GM23338 (cell line): ENCODE measurements around the gene GABRR2. TPM values are rescaled to one million over a fixed set of nuclear protein-coding genes. Genes with fewer than 3 reads are reported as not detected.

Source experiments
- ATAC-seq: fragments of 200-7000 bp; cut with Tn5 transposase; 3 replicates; pipeline ENCODE4 v1.9.1; 2020
- DNase-seq: peaks from one replicate; pipeline ENCODE4 v3.0.0-alpha.2; 2015; ENCODE audit warnings: low spot score
- H2AFZ ChIP-seq: fragments of 200-600 bp; sonication (generic); 2 replicates; pipeline ENCODE4 v1.8.0; 2016; ENCODE audit warnings: antibody characterized with exemption, mild to moderate bottlenecking, moderate library complexity
- H3F3A ChIP-seq: fragments of 200-600 bp; sonication (generic); replicated peaks from 2 replicates; pipeline ENCODE4 v1.8.0; 2017; ENCODE audit warnings: antibody characterized with exemption, mixed run types, low read depth
- H3K27ac ChIP-seq: fragments of 200-600 bp; sonication (generic); 2 replicates; pipeline ENCODE4 v1.6.1; 2016; ENCODE audit warnings: low read depth
- H3K27me3 ChIP-seq: fragments of 200-600 bp; sonication (generic); 2 replicates; pipeline ENCODE4 v1.8.0; 2016; ENCODE audit warnings: mild to moderate bottlenecking, mixed run types, moderate library complexity; ENCODE audit not compliant: insufficient read depth
- H3K36me3 ChIP-seq: fragments of 200-600 bp; sonication (generic); 2 replicates; pipeline ENCODE4 v1.8.0; 2016; ENCODE audit warnings: mild to moderate bottlenecking; ENCODE audit not compliant: insufficient read depth
- H3K4me1 ChIP-seq: fragments of 200-600 bp; sonication (generic); 2 replicates; pipeline ENCODE4 v1.8.0; 2016; ENCODE audit warnings: mild to moderate bottlenecking, moderate library complexity; ENCODE audit not compliant: insufficient read depth
- H3K4me2 ChIP-seq: fragments of 200-600 bp; sonication (generic); 2 replicates; pipeline ENCODE4 v1.7.1; 2017; ENCODE audit warnings: mixed run types
- H3K4me3 ChIP-seq: fragments of 200-600 bp; sonication (generic); 2 replicates; pipeline ENCODE4 v1.6.1; 2016; ENCODE audit warnings: mixed run types
- H3K79me2 ChIP-seq: fragments of 200-600 bp; sonication (generic); replicated peaks from 2 replicates; pipeline ENCODE4 v1.8.0; 2017; ENCODE audit warnings: mild to moderate bottlenecking; ENCODE audit not compliant: insufficient read depth
- H3K9me2 ChIP-seq: fragments of 200-600 bp; sonication (generic); 2 replicates; pipeline ENCODE4 v1.8.0; 2017; ENCODE audit not compliant: insufficient read depth
- H4K20me1 ChIP-seq: fragments of 200-600 bp; sonication (generic); replicated peaks from 2 replicates; pipeline ENCODE4 v1.8.0; 2017; ENCODE audit warnings: mild to moderate bottlenecking; ENCODE audit not compliant: insufficient read depth
- H3K27ac Mint-ChIP-seq: 2 replicates; pipeline ENCODE4 v1.8.0; 2020; ENCODE audit warnings: inconsistent platforms, mild to moderate bottlenecking, moderate library complexity, mixed read lengths
- H3K27me3 Mint-ChIP-seq: 3 replicates; pipeline ENCODE4 v1.8.0; 2022; ENCODE audit warnings: low read depth, mild to moderate bottlenecking, moderate library complexity, mixed read lengths, inconsistent platforms; ENCODE audit not compliant: insufficient read depth, poor library complexity
- H3K36me3 Mint-ChIP-seq: 3 replicates; pipeline ENCODE4 v1.8.0; 2021; ENCODE audit warnings: low read depth, mild to moderate bottlenecking, inconsistent platforms, moderate library complexity, mixed read lengths
- H3K4me1 Mint-ChIP-seq: 3 replicates; pipeline ENCODE4 v1.8.0; 2020; ENCODE audit warnings: mild to moderate bottlenecking, inconsistent platforms, mixed read lengths
- H3K4me3 Mint-ChIP-seq: 3 replicates; pipeline ENCODE4 v1.8.0; 2021; ENCODE audit warnings: moderate library complexity, mild to moderate bottlenecking, inconsistent platforms, mixed read lengths
- H3K9me3 Mint-ChIP-seq: 3 replicates; pipeline ENCODE4 v1.8.0; 2020; ENCODE audit warnings: moderate library complexity, mild to moderate bottlenecking, inconsistent platforms, mixed read lengths
- CREB1 ChIP-seq: fragments of 250-450 bp; sonication (Bioruptor Pico); IDR thresholded peaks from 2 replicates; pipeline ENCODE4 v1.5.0; 2020; ENCODE audit warnings: low read depth, mild to moderate bottlenecking, moderate library complexity
- CTCF ChIP-seq, 2 experiments: fragments of 200-600 bp in 1 of 2; sonication (generic) in 1 of 2; conservative IDR thresholded peaks; 2 replicates each; pipeline versions ENCODE4 v1.5.1 to v1.6.1; 2016 to 2017; ENCODE audit warnings: antibody characterized with exemption in 2 of 2, low read depth in 2 of 2, mild to moderate bottlenecking in 2 of 2, moderate library complexity in 1 of 2
- ETS1 ChIP-seq: IDR thresholded peaks from 2 replicates; pipeline ENCODE4 v1.6.1; 2016; ENCODE audit warnings: antibody characterized with exemption
- EZH2 ChIP-seq: fragments of 200-600 bp; sonication (generic); IDR thresholded peaks from one replicate; pipeline ENCODE4 v1.8.0; 2017; ENCODE audit warnings: antibody characterized with exemption, mild to moderate bottlenecking, low read depth; ENCODE audit not compliant: unreplicated experiment
- EZH2phosphoT487 ChIP-seq: fragments of 200-600 bp; sonication (generic); IDR thresholded peaks from one replicate; pipeline ENCODE4 v1.8.1; 2018; ENCODE audit warnings: antibody characterized with exemption; ENCODE audit not compliant: unreplicated experiment
- JUNB ChIP-seq: IDR thresholded peaks from one replicate; pipeline ENCODE4 v1.6.1; 2016; ENCODE audit warnings: antibody characterized with exemption; ENCODE audit not compliant: unreplicated experiment
- NANOG ChIP-seq: IDR thresholded peaks from 2 replicates; pipeline ENCODE4 v1.6.1; 2016; ENCODE audit warnings: antibody characterized with exemption, borderline replicate concordance
- POLR2AphosphoS5 ChIP-seq: IDR thresholded peaks from 2 replicates; pipeline ENCODE4 v1.6.1; 2016; ENCODE audit warnings: antibody characterized with exemption, low read depth
- REST ChIP-seq: IDR thresholded peaks from one replicate; pipeline ENCODE4 v1.6.1; 2018; ENCODE audit warnings: antibody characterized with exemption; ENCODE audit not compliant: unreplicated experiment
- STAT1 ChIP-seq: IDR thresholded peaks from one replicate; pipeline ENCODE4 v1.6.1; 2016; ENCODE audit warnings: antibody characterized with exemption; ENCODE audit not compliant: unreplicated experiment
- ZNF114 ChIP-seq: fragments of 250-450 bp; sonication (Bioruptor Pico); IDR thresholded peaks from 2 replicates; pipeline ENCODE4 v1.5.0; 2020; ENCODE audit warnings: mild to moderate bottlenecking, moderate library complexity
- ZNF331 ChIP-seq: fragments of 250-450 bp; sonication (Bioruptor Pico); IDR thresholded peaks from 2 replicates; pipeline ENCODE4 v1.5.0; 2020; ENCODE audit warnings: low read depth, mild to moderate bottlenecking, moderate library complexity
- ZNF462 ChIP-seq: fragments of 250-450 bp; sonication (Bioruptor Pico); IDR thresholded peaks from 2 replicates; pipeline ENCODE4 v1.5.0; 2020; ENCODE audit warnings: mild to moderate bottlenecking, moderate library complexity
- polyA plus RNA-seq: library from polyadenylated mRNA; unstranded; fragments of >200 nt; fragmentation: Nextera tagmentation; extraction: Ambion mirVana; gene quantifications from 2 replicates; pipeline ENCODE4 v1.2.1, GENCODE V29; 2016
- total RNA-seq: library from RNA; depleted of rRNA; stranded (reverse); fragments of >200 nt; shearing (Covaris generic); gene quantifications from 2 replicates; pipeline ENCODE4 v1.2.3, GENCODE V29; 2014

GABRR2 gene
- total and polyA plus RNA-seq, 2 experiments from 2014 or later: not detected

- peak; percentile 17 for DNase-seq
- Mint-ChIP-seq H3K4me1 (peaks cover 23% of the 10 kb centered on the region), H3K27me3 (no peaks in the 10 kb centered on the region), H3K27ac (no peak within 1 kb of the TSS), H3K36me3 (no peaks in the 10 kb centered on the region), H3K4me3 (no peak within 1 kb of the TSS), H3K9me3 (no peaks in the 10 kb centered on the region)
- Histone ChIP-seq H3K79me2 (no peaks in the 10 kb centered on the region), H3F3A (no peaks in the 10 kb centered on the region), H3K4me2 (no peak within 1 kb of the TSS), H3K36me3 (no peaks in the 10 kb centered on the region), H4K20me1 (no peaks in the 10 kb centered on the region), H2AFZ (peak within 1 kb of the TSS; percentile 20), H3K27ac (no peak within 1 kb of the TSS), H3K4me1 (peaks cover 30% of the 10 kb centered on the region), H3K4me3 (no peak within 1 kb of the TSS), H3K27me3 (no peaks in the 10 kb centered on the region), H3K9me2 (no peaks in the 10 kb centered on the region; the same call in 1 of the 2 replicates)
- no peak for ATAC-seq
- TF ChIP-seq ZNF331 (CRISPR knock-in tag): no peak
- no peak for TF ChIP-seq CREB1 (CRISPR knock-in tag)
- no peak for TF ChIP-seq CTCF (conservative IDR thresholded peaks at IDR 0.05; ENCODE audit: low read depth in 2 of 2)
- no peak for TF ChIP-seq JUNB
- TF ChIP-seq ZNF114 (CRISPR knock-in tag): no peak
- TF ChIP-seq ETS1: no peak
- TF ChIP-seq ZNF462 (CRISPR knock-in tag): no peak
- TF ChIP-seq STAT1: no peak
- no peak for TF ChIP-seq NANOG
- TF ChIP-seq EZH2: no peak
- TF ChIP-seq REST: no peak
- TF ChIP-seq POLR2AphosphoS5: no peak
- TF ChIP-seq EZH2phosphoT487: no peak
These were observed 97.7 kb downstream of the GABRR2 start, which contains the start of gene GABRR1 for GRCh38 chr6:89217299-89217910. GABRR1 (minus strand) TSS chr6:89217358; CDS start chr6:89217322, 36 bp downstream.
